ENCODE measurements around the gene MAST2.
"Not testable (repeated sequence)": the region's sequence is repeated elsewhere in the genome, so short reads cannot be mapped to it uniquely, and the experiment has no call there.

The MAST2 gene

DNA sequence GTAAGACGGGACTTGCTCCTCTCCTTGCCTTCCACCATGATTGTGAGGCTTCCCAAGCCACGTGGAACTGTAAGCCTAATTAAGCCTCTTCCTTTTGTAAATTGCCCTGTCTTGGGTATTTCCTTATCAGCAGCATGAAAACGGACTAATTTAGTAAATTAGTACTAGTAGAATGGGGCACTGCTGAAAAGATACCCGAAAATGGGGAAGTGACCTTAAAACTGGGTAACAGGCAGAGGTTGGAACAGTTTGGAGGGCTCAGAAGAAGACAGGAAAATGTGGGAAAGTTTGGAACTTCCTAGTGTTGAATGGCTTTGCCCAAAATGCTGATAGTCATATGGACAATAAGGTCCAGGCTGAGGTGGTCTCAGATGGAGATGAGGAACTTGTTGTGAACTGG, 253.8 kb downstream of the MAST2 start:
- DNase-seq (ENCODE audit: low read depth in 1 of 2, low spot score in 1 of 2): not testable (repeated sequence)

- no peak for DNase-seq (ENCODE audit: low read depth in 1 of 2, low spot score in 1 of 2)
These were observed 254.4 kb downstream of the MAST2 start for GRCh38 chr1:46057781-46058180.

DNA sequence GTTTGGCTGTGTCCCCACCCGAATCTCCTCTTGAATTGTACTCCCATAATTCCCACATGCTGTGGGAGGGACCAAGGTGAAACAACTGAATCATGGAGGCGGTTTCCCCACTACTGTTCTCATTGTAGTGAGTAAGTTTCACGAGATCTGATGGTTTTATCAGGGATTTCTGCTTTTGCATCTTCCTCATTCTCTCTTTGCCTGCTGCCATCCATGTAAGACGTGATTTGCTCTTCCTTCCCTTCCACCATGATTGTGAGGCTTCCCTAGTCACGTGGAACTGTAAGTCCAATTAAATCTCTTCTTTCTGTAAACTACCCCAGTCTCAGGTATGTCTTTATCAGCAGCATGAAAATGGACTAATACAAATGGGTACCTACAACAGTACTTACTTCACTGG, 255.5 kb downstream of the MAST2 start:
- no peak for DNase-seq (ENCODE audit: low read depth in 1 of 2, low spot score in 1 of 2)

DNA sequence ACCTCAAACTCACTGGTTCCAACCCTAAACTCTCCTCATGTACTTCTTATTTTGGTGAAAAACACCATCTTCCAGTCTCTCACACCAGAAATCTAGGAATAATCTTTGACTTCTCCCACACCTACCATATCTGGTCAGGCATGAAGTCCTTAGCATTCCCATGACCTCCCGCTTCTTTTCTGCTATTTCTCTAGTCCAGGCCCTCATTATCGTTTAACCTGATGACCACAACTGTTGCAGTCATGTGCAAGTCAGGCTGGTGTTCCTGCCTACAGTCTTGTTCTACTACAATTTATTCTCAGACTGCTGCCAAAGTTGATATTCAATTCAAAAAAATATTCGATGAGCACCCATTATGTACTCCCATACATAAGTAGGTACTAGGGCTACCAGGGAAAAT, 257.7 kb downstream of the MAST2 start:
- DNase-seq (ENCODE audit: low read depth in 1 of 2, low spot score in 1 of 2): no peak

- peak in 1 of 2 donors; percentile 8 for DNase-seq (ENCODE audit: low read depth in 1 of 2, low spot score in 1 of 2)
These were observed 259.4 kb downstream of the MAST2 start for GRCh38 chr1:46062651-46063319.

- no peak for DNase-seq (ENCODE audit: low read depth in 1 of 2, low spot score in 1 of 2)
These were observed 261.3 kb downstream of the MAST2 start for GRCh38 chr1:46064708-46065107.

DNA sequence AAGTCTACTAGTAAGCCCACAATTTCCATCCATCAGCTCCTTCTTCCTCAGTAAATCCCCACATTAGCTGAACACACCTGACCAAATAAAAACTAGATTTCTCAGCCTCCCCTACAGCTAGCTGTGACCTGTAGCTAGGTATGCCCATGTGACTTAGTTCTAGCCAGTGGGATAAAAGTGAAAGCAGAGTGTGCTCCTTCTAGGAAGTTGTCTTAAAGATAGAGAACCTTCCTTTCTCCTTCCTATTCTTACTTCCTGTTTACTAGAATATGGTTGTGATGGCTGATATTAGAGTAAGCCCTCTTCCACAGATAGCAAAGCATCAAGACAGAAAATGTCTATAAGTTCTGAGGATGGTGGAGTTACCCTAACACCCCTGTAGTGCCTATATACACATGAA, 262.0 kb downstream of the MAST2 start:
- no peak for DNase-seq (ENCODE audit: low read depth in 1 of 2, low spot score in 1 of 2)

DNA sequence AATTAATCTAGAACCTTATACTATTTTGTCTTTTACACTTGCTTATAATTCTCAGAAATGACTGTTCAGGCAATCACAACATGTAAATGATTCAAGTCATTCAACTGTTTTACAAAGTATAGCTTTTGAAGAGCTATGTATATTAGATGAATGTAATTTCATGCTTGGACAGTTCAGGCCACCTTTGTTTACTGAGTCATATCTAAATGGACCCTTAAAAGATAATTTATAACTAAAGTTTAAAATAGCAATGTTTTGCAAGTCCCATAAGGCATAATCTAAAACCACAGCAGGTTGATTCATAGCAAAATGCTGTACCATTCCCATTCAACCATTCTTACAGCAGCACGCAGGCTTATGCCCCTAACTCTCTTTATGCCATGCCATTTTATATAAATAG, 264.2 kb downstream of the MAST2 start:
- no peak for DNase-seq (ENCODE audit: low read depth in 1 of 2, low spot score in 1 of 2)

DNA sequence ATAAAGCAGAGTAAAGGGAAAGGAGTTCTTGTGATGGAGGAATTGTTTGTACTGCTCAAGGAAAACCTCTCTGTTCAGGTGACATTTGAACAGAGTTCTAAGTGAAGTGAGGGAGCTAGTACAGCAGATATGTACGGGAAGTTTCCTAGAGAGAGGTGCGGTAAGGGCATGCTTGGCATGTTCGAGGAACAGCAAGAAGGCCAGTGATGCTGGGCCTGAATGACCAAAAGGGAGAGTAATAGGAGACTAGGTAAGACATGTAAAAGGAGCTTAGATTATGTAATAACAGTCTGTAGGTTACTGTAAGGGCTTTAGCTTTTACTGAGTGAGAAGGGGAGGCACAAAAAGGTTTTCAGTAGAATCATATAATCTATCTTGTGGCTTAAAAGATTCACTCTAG, 265.1 kb downstream of the MAST2 start:
- no peak for DNase-seq (ENCODE audit: low read depth in 1 of 2, low spot score in 1 of 2)

- DNase-seq (ENCODE audit: low read depth in 1 of 2, low spot score in 1 of 2): no peak
These were observed 266.9 kb downstream of the MAST2 start for GRCh38 chr1:46070164-46070814.

DNA sequence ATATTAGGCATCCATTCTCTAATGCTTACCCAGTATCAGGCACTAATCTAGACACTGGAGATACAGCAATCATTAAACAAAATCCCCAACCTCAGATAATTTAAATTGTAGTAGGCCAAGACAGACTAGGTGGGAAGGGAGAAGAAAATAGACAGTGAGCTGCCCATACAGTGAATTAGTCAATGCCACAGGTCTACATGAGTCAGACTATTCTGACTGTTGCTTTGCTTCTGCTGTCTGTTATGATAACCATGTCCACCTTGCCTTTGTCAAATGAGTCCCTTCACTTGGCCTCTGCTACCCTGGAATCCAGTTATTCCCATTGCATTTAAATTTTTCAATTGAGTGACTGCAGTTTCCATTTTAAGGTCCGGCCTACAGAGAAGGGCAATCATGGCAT, 269.6 kb downstream of the MAST2 start:
- no peak for DNase-seq (ENCODE audit: low read depth in 1 of 2, low spot score in 1 of 2)

DNA sequence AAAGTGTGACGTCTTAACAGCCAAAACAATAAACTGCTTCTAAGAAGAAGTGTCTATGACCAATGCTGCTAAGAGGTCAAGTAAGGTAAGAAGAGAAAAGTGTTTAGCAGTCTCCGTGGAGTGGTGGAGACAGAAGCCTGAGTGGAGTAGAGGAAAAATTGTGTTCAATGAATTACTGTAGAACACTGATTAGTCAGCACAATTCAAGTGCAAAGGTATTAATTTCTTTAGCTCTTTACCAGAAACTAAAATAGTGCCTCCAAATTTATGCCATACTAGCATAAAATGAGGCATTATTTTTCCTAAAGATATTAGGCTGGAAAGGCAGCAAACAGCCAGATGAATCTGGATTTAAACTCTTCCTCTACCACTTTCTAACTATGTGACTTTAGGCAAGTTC, 272.9 kb downstream of the MAST2 start:
- DNase-seq (ENCODE audit: low read depth in 1 of 2, low spot score in 1 of 2): no peak

DNA sequence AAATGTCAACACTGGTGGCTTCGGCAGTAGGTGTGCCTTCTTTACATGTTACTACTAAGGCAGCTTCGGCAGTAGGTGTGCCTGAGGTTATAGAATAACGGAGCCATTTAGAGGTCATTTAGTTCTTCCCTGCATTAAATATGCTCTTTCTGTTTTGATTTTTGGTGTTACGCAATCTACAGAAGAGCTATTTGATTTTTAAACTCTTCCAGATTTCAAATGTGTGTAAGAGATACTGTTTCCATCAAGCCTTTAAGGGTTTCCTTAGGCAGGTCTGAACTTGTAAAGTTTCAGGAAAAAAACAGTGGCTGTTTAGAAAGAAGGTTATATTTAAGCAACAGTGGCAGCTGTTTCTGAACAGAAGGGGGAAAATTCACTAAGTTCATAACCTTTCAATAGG, 274.2 kb downstream of the MAST2 start:
- DNase-seq (ENCODE audit: low read depth in 1 of 2, low spot score in 1 of 2): no peak

- no peak for DNase-seq (ENCODE audit: low read depth in 1 of 2, low spot score in 1 of 2)
These were observed 276.8 kb downstream of the MAST2 start for GRCh38 chr1:46080257-46080656.

DNA sequence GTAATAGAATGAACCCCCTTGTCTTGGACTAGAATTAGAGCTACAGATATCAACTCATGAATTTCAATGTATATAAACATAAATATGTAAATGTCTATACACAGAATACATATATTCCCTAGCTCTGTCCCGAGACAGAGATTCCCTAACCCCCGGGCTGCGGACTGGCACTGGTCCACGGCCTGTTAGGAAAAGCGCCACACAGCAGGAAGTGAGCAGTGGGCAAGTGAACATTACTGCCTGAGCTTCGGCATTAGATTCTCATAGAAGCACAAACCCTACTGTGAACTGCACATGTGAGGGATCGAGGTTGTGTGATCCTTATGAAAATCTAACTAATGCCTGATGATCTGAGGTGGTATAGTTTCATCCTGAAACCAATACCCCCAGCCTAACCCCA, 277.8 kb downstream of the MAST2 start:
- DNase-seq (ENCODE audit: low read depth in 1 of 2, low spot score in 1 of 2): no peak

DNA sequence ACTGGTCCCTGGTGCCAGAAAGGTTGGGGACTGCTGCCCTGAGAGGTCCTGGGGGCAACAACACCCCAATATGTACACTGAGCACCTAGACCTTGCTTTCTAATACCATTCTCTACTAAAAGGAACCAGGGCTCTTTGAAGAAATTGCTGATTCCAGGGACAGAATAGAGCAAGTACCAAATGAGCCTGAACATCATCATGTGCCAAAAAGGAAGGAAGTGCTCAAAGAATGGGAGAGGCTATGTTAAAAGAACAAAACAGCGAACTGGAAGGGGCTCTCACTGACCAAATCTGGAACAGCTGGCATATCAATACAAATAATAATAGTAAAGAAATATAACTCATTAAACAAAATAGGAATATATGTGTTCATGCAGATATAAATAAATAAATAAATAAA, 278.2 kb downstream of the MAST2 start:
- no peak for DNase-seq (ENCODE audit: low read depth in 1 of 2, low spot score in 1 of 2)

DNA sequence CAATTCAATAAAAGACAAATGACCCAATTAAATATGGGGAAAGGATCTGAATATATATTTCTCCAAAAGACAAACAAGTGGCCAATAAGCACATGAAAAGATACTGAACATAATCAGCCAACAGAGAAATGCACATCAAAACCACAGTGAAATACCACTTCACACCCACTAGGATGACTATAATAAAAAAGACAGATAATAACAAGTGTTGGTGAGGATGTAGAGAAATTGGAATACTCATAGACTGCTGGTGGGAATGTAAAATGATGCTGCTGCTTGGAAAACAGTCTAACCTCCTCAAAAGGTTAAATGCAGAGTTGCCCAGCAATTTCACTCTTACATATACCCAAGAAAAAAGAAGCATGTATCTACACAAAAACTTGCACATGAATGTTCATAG, 280.2 kb downstream of the MAST2 start:
- no peak for DNase-seq (ENCODE audit: low read depth in 1 of 2, low spot score in 1 of 2)

DNA sequence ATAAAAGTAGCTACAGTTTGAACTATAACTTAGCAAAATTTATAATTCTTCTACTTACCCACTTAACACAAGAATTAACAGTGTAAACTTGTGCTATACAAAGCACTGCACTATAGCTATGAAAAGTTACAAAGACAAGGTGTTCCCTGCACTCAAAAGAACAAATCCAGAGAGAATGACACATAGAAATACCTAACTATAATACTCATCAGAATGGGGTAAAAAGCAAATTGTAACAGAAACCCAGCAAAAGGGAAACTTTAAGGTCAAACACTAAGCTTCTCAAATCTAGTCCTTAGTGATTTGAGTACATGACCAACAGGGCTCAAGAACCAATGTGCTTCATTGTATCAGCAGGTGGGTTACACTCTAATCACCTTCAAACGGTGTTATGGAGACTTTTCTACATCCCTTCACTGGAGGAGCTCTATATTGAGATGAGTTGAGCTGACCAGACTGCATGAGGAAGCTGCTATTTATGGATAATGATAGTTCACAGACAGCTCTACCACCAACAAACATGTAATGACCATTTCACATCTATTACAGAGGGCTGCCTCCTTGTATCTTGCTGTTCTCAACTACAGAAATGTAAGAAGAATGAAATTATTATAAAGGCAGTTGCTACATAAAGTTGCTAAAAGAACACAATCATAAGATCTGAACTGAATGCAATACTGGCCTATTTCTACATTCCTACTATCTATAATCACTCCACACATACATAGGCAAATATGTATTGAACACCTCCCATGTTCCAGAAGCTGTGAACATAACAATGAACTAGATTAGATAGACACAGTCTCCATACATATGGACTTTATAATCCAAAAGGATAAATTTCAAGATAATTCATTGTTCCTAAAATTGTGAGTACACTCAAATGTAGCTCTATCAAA, 281.4 kb downstream of the MAST2 start:
- no peak for DNase-seq (ENCODE audit: low read depth in 1 of 2, low spot score in 1 of 2)

Measured in activated T-helper 1 cell treated with anti-CD3 and anti-CD28 coated beads, Interleukin-2, amount 50 U/mL, for 16 hours (primary cell).